Loucy (cell line): ENCODE measurements around the gene ZDHHC14.

Source experiments
- H2AFZ ChIP-seq: fragments of 200-600 bp; sonication (generic); 2 replicates; pipeline ENCODE4 v1.6.0; 2016; ENCODE audit warnings: antibody characterized with exemption, mild to moderate bottlenecking, low read length, moderate library complexity
- H3F3A ChIP-seq: fragments of 200-600 bp; 2 replicates; pipeline ENCODE4 v1.6.0; 2016; ENCODE audit warnings: antibody characterized with exemption, low read depth, mild to moderate bottlenecking
- H3K27me3 ChIP-seq: fragments of 200-600 bp; sonication (generic); 2 replicates; pipeline ENCODE4 v1.6.1; 2014; ENCODE audit warnings: low read length, mild to moderate bottlenecking; ENCODE audit not compliant: insufficient read depth, poor library complexity, severe bottlenecking
- H3K36me3 ChIP-seq: fragments of 200-600 bp; sonication (generic); 2 replicates; pipeline ENCODE4 v1.6.1; 2016; ENCODE audit warnings: low read length; ENCODE audit not compliant: insufficient read depth
- H3K4me1 ChIP-seq: fragments of 200-600 bp; sonication (generic); 2 replicates; pipeline ENCODE4 v1.5.1; 2014; ENCODE audit warnings: low read length, mild to moderate bottlenecking; ENCODE audit not compliant: insufficient read depth, poor library complexity, severe bottlenecking
- H3K4me2 ChIP-seq: fragments of 200-600 bp; sonication (generic); 2 replicates; pipeline ENCODE4 v1.6.0; 2014; ENCODE audit warnings: antibody characterized with exemption, low read length, low read depth, mild to moderate bottlenecking; ENCODE audit not compliant: poor library complexity, severe bottlenecking
- H3K4me3 ChIP-seq: fragments of 200-600 bp; sonication (generic); 2 replicates; pipeline ENCODE4 v1.5.1; 2014; ENCODE audit warnings: low read length, mild to moderate bottlenecking, mixed read lengths; ENCODE audit not compliant: poor library complexity, severe bottlenecking
- H3K79me2 ChIP-seq: fragments of 200-600 bp; sonication (generic); 2 replicates; pipeline ENCODE4 v1.6.1; 2014; ENCODE audit warnings: low read length; ENCODE audit not compliant: insufficient read depth
- H3K9ac ChIP-seq: fragments of 200-600 bp; sonication (generic); 2 replicates; pipeline ENCODE4 v1.6.0; 2014; ENCODE audit warnings: mild to moderate bottlenecking, low read depth, low read length, moderate library complexity; ENCODE audit not compliant: poor library complexity, severe bottlenecking
- H3K9me2 ChIP-seq: fragments of 200-600 bp; sonication (generic); replicated peaks from 2 replicates; pipeline ENCODE4 v1.6.1; 2016; ENCODE audit warnings: low read depth, low read length, mixed read lengths
- H3K9me3 ChIP-seq: fragments of 200-600 bp; sonication (generic); 2 replicates; pipeline ENCODE4 v1.6.1; 2014; ENCODE audit warnings: mild to moderate bottlenecking, antibody characterized with exemption, low read length, low read depth; ENCODE audit not compliant: insufficient read depth
- H4K20me1 ChIP-seq: fragments of 200-600 bp; sonication (generic); 2 replicates; pipeline ENCODE4 v1.6.0; 2014; ENCODE audit warnings: antibody characterized with exemption, low read length, mild to moderate bottlenecking; ENCODE audit not compliant: insufficient read depth, poor library complexity, severe bottlenecking
- EZH2phosphoT487 ChIP-seq: fragments of 200-600 bp; IDR thresholded peaks from 2 replicates; pipeline ENCODE4 v1.6.1; 2018; ENCODE audit warnings: antibody characterized with exemption, mild to moderate bottlenecking, moderate library complexity, borderline replicate concordance
- TF ChIP-seq, protein P1 (sequence below): fragments of 200-600 bp; sonication (generic); conservative IDR thresholded peaks from 2 replicates; pipeline ENCODE4 v1.5.1; 2014; ENCODE audit warnings: mild to moderate bottlenecking, antibody characterized with exemption, low read length

The ZDHHC14 gene

DNA sequence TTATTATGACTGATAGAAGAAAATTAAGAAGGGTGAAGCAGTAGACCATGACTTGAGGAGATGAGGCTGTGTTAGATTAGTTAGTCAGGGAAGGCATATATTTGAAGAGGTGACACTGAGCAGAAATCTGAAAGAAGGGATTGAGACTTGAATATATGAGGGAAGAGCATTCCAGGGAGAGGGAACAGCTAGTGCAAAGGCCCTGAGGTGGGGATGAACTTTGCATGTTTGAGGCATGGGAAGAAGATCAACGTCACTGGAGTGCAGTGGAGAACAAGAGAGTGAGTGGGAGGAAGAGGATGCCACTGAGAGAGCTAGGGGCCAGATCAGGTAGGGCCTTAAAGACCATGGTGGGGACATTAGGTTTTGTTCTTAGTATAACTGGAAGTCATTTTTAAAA, 119.0 kb downstream of the ZDHHC14 start:
- Histone ChIP-seq H3K36me3 (no peaks in the 10 kb centered on the region), H3K27me3 (no peaks in the 10 kb centered on the region), H3K9me3 (no peaks in the 10 kb centered on the region; the same call in 1 of the 2 replicates), H3K9me2 (no peaks in the 10 kb centered on the region), H4K20me1 (no peaks in the 10 kb centered on the region), H3F3A (no peaks in the 10 kb centered on the region), H2AFZ (no peak overlapping the region), H3K79me2 (no peaks in the 10 kb centered on the region), H3K4me3 (no peak overlapping the region), H3K4me2 (no peak overlapping the region), H3K4me1 (no peaks in the 10 kb centered on the region), H3K9ac (no peak overlapping the region)
- TF ChIP-seq EZH2phosphoT487 = no peak
- TF ChIP-seq, protein P1, sequence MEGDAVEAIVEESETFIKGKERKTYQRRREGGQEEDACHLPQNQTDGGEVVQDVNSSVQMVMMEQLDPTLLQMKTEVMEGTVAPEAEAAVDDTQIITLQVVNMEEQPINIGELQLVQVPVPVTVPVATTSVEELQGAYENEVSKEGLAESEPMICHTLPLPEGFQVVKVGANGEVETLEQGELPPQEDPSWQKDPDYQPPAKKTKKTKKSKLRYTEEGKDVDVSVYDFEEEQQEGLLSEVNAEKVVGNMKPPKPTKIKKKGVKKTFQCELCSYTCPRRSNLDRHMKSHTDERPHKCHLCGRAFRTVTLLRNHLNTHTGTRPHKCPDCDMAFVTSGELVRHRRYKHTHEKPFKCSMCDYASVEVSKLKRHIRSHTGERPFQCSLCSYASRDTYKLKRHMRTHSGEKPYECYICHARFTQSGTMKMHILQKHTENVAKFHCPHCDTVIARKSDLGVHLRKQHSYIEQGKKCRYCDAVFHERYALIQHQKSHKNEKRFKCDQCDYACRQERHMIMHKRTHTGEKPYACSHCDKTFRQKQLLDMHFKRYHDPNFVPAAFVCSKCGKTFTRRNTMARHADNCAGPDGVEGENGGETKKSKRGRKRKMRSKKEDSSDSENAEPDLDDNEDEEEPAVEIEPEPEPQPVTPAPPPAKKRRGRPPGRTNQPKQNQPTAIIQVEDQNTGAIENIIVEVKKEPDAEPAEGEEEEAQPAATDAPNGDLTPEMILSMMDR = no peak

DNA sequence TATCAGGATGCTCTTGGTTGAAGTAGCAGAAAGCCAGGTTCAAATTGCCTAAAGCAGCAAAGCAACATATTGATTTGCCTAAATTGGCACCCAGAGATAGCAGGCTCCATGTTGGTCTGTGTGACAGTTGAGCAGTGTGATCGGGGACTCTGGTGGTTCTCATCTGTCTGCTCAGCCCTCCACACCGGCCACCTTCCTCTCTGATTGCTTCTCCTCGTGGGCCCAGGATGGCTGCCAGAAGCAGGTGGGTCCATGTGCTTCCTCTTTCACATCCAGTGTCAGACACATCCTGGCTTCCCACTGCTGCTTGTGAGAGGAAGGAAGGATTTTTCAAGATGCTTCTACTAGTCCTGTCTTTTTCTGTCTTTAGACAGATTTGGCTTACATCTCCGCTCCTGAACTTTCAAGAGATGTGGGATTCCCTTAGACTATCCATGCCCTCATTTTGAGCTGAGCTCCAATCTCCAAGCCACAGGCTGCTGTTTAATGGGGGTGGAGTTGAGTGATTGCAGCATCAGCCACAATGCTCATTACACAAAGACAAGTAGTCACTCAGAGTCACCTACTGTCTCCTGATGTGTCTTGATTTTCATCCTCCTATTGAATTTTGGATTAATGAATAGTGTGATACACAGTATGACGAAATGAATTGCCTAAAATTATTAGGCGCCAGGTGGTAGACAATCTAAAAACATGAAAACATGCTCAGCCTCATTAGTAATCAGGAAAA, 122.2 kb downstream of the ZDHHC14 start:
- H3K36me3 ChIP-seq = no peaks in the 10 kb centered on the region
- H3K4me1 ChIP-seq = no peaks in the 10 kb centered on the region
- H3K4me3 ChIP-seq = no peak overlapping the region
- no peaks in the 10 kb centered on the region for H4K20me1 ChIP-seq
- no peak overlapping the region for H2AFZ ChIP-seq
- no peaks in the 10 kb centered on the region for H3K9me2 ChIP-seq
- H3K9ac ChIP-seq = no peak overlapping the region
- no peaks in the 10 kb centered on the region for H3K79me2 ChIP-seq
- TF ChIP-seq, protein P1 = no peak
- TF ChIP-seq EZH2phosphoT487 = no peak
- no peaks in the 10 kb centered on the region for H3F3A ChIP-seq
- H3K4me2 ChIP-seq = no peak overlapping the region
- H3K27me3 ChIP-seq = no peaks in the 10 kb centered on the region
- H3K9me3 ChIP-seq = peaks cover 14% of the 10 kb centered on the region; the same call in 1 of the 2 replicates

DNA sequence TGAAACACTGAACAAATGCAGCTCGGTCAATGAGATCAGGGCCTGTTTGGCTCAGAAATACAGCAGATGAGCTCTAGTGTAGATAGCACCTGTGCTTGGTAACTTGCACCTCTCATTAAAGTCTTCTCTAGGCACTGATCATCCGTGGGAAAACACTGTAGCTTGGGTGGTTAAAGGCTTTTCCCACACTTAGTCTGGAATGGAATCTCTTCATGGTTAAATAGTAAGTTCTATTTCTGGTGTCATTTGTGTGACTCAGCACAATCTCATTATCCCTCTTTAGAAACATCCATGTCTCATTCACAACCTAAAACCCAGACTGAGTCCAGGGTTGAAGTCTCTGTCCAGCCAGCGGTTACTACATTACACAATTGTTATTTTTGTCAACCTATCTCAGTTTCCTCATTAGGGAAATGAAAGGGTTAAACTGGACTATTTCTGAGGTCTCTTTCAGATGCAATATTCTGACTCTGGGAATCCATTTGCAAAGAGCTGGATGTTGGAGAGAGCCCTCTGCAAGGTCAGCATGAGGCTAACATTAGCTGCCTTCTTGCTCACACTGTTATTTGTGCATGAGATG, 125.0 kb downstream of the ZDHHC14 start:
- H3K9ac ChIP-seq = no peak overlapping the region
- H3K4me2 ChIP-seq = no peak overlapping the region
- H3K4me3 ChIP-seq = no peak overlapping the region
- no peaks in the 10 kb centered on the region for H3F3A ChIP-seq
- no peaks in the 10 kb centered on the region for H3K79me2 ChIP-seq
- H3K36me3 ChIP-seq = no peaks in the 10 kb centered on the region
- no peaks in the 10 kb centered on the region for H3K4me1 ChIP-seq
- no peak overlapping the region for H2AFZ ChIP-seq
- H4K20me1 ChIP-seq = no peaks in the 10 kb centered on the region
- TF ChIP-seq, protein P1 = no peak
- TF ChIP-seq EZH2phosphoT487 = no peak
- no peaks in the 10 kb centered on the region for H3K27me3 ChIP-seq
- H3K9me3 ChIP-seq = peaks cover 14% of the 10 kb centered on the region; the same call in 1 of the 2 replicates
- H3K9me2 ChIP-seq = no peaks in the 10 kb centered on the region
